ENCODE measurements around the gene VAMP1. TPM values are rescaled to one million over a fixed set of nuclear protein-coding genes. Genes with fewer than 3 reads are reported as not detected.

Gene VAMP1
- total and polyA plus RNA-seq, 10 of the 15 experiments (the other 5 are each of a cell fraction or from before 2014, with no cell fraction given) = 4.8 to 123 (median 27.5) TPM

- TF ChIP-seq BHLHE40 (IDR thresholded peaks at IDR 0.05; ENCODE audit: borderline replicate concordance in 1 of 2, low read depth in 2 of 2, low read length in 1 of 2) = no peak
- no peak; the same call in 1 of the 2 replicates for TF ChIP-seq SMC3 (IDR thresholded peaks at IDR 0.05; ENCODE audit: borderline replicate concordance, low read length)
- TF ChIP-seq CBX3 (IDR thresholded peaks at IDR 0.05; ENCODE audit: borderline replicate concordance, low read depth) = no peak
- no peak for TF ChIP-seq CHD1 (IDR thresholded peaks at IDR 0.05; ENCODE audit: low read depth, low read length)
- TF ChIP-seq NFIC (IDR thresholded peaks at IDR 0.05; ENCODE audit: low read depth, low read length) = no peak
- TF ChIP-seq NKRF (conservative IDR thresholded peaks at IDR 0.05) = no peak
- TF ChIP-seq ZBED1 (IDR thresholded peaks at IDR 0.05; ENCODE audit: borderline replicate concordance) = peak; percentile 54; the same call in 1 of the 2 replicates
- TF ChIP-seq RCOR1 (conservative IDR thresholded peaks at IDR 0.05; ENCODE audit: low read depth, low read length) = no peak
- no peak for TF ChIP-seq CTCF (IDR thresholded peaks at IDR 0.05 in 2 of 3, conservative IDR thresholded peaks at IDR 0.05 in 1 of 3; ENCODE audit: control insufficient read depth in 2 of 3, extremely low read depth in 1 of 3, insufficient read depth in 1 of 3, low read depth in 3 of 3, low read length in 3 of 3)
- 0 out of 2 replicates have a peak, but pooled peaks have one; percentile 31 for TF ChIP-seq LARP7 (IDR thresholded peaks at IDR 0.05)
- no peak for TF ChIP-seq BRCA1 (IDR thresholded peaks at IDR 0.05; ENCODE audit: low read depth, low read length)
- no peak for TF ChIP-seq ETV6 (conservative IDR thresholded peaks at IDR 0.05 in 1 of 2, IDR thresholded peaks at IDR 0.05 in 1 of 2; ENCODE audit: borderline replicate concordance in 1 of 2, low read depth in 1 of 2)
- peak; percentile 25 for TF ChIP-seq ZNF687 (IDR thresholded peaks at IDR 0.05)
- no peak for TF ChIP-seq PBX3 (IDR thresholded peaks at IDR 0.05; ENCODE audit: insufficient replicate concordance, low read depth, low read length)
- no peak for TF ChIP-seq TCF7 (IDR thresholded peaks at IDR 0.05; ENCODE audit: borderline replicate concordance)
- no peak for TF ChIP-seq STAT1 (conservative IDR thresholded peaks at IDR 0.05)
Observed at GRCh38 chr12:6444704-6445688, 25.5 kb downstream of the VAMP1 start, which contains the start of gene CD27 (continued).
